NCI-H1694 (cell line): ENCODE measurements around the gene FBXL13.
"Not testable (repeated sequence)": the region's sequence is repeated elsewhere in the genome, so short reads cannot be mapped to it uniquely, and the experiment has no call there.

Source experiments
- DNase-seq: peaks from one replicate; lab custom pipeline; 2025; lab: John Stamatoyannopoulos, UW

FBXL13 gene

GRCh38 chr7:102859084-102859798 lies 215.4 kb downstream of the FBXL13 start:
- DNase-seq: no peak

GRCh38 chr7:102856036-102856435 lies 218.6 kb downstream of the FBXL13 start:
- DNase-seq: no peak

GRCh38 chr7:102849538-102849937 lies 225.1 kb downstream of the FBXL13 start:
- no peak for DNase-seq

- DNase-seq: no peak
Observed at GRCh38 chr7:102849079-102849478, 225.5 kb downstream of the FBXL13 start.

GRCh38 chr7:102845346-102845745 lies 229.2 kb downstream of the FBXL13 start:
- DNase-seq: no peak

- DNase-seq: no peak
Observed at GRCh38 chr7:102843850-102844249, 230.7 kb downstream of the FBXL13 start.

- DNase-seq: no peak
Observed at GRCh38 chr7:102842284-102842683, 232.3 kb downstream of the FBXL13 start.

GRCh38 chr7:102841290-102841689 lies 233.3 kb downstream of the FBXL13 start:
- no peak for DNase-seq

GRCh38 chr7:102840404-102840803 lies 234.2 kb downstream of the FBXL13 start:
- no peak for DNase-seq

GRCh38 chr7:102838572-102839101 lies 236.0 kb downstream of the FBXL13 start:
- DNase-seq: not testable (repeated sequence)

GRCh38 chr7:102837802-102838201 lies 236.8 kb downstream of the FBXL13 start:
- no peak for DNase-seq

GRCh38 chr7:102836977-102837376 lies 237.6 kb downstream of the FBXL13 start:
- no peak for DNase-seq

GRCh38 chr7:102836191-102836919 lies 238.2 kb downstream of the FBXL13 start:
- DNase-seq: peak; percentile 29

GRCh38 chr7:102834999-102835398 lies 239.6 kb downstream of the FBXL13 start:
- DNase-seq: no peak

GRCh38 chr7:102834466-102834865 lies 240.1 kb downstream of the FBXL13 start:
- no peak for DNase-seq

- no peak for DNase-seq
Observed at GRCh38 chr7:102833343-102833742, 241.3 kb downstream of the FBXL13 start.

- no peak for DNase-seq
Observed at GRCh38 chr7:102832674-102833073, 241.9 kb downstream of the FBXL13 start.

- DNase-seq: no peak
Observed at GRCh38 chr7:102830197-102830596, 244.4 kb downstream of the FBXL13 start.

GRCh38 chr7:102829075-102829474 lies 245.5 kb downstream of the FBXL13 start:
- DNase-seq: no peak

GRCh38 chr7:102828286-102828685 lies 246.3 kb downstream of the FBXL13 start:
- no peak for DNase-seq

GRCh38 chr7:102823390-102824119 lies 251.0 kb downstream of the FBXL13 start:
- no peak for DNase-seq

GRCh38 chr7:102821994-102822747 lies 252.4 kb downstream of the FBXL13 start:
- DNase-seq: no peak
